HG03196 (cell line): Measurements from ENCODE around the gene IFNLR1.

ENCODE experiments used
- ATAC-seq: cut with Tn5 transposase; IDR thresholded peaks from one replicate; pipeline ENCODE4 v1.9.1; 2021; ENCODE audit not compliant: unreplicated experiment

Gene IFNLR1

DNA sequence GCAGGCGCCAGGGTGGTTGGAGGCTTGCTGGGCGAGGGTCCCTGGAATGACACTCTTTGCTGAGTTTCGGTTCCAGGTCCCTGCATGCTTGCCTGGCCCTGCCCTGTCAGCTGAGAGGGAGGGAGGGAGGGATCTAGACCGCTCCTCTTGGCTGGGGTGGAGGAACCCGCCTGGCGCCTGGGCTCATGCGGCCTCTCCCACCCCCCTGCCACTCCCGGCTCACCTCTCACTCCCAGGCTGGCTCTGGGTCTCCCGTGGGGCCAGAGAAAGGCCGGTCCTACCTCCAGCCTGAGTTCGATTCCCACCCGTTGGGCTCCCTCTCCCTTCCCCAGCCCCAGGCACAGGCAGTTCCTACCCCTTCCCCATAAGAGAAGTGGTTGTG is 19.0 kb upstream of the IFNLR1 start:
- ATAC-seq = no peak

GRCh38 chr1:24205345-24206082 is 18.4 kb upstream of the IFNLR1 start:
- no peak for ATAC-seq

GRCh38 chr1:24204116-24204515 is 17.0 kb upstream of the IFNLR1 start:
- ATAC-seq = no peak

DNA sequence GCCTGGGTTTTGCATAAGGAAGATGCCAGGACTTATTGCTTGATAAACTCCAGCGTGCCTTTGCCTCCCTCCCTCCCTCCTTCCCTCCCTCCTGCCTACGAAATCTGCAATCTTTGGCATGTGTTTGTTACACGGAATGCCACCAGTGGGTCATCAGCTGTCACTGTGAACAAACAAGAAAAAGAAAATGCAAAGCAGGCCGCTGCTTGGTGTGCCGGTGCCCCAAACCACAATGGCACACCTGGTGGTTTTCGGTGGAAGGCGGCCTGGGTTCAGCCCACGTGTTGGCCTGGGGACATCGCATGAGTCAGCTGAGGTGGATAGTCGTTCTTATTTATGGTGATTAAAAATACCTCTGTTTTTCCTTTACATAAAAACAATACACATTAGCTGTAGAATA is 16.3 kb upstream of the IFNLR1 start:
- peak; percentile 57 for ATAC-seq

GRCh38 chr1:24202987-24203386 is 15.9 kb upstream of the IFNLR1 start:
- ATAC-seq = peak; percentile 4

- no peak for ATAC-seq
Measured at GRCh38 chr1:24202556-24202955, 15.5 kb upstream of the IFNLR1 start.

DNA sequence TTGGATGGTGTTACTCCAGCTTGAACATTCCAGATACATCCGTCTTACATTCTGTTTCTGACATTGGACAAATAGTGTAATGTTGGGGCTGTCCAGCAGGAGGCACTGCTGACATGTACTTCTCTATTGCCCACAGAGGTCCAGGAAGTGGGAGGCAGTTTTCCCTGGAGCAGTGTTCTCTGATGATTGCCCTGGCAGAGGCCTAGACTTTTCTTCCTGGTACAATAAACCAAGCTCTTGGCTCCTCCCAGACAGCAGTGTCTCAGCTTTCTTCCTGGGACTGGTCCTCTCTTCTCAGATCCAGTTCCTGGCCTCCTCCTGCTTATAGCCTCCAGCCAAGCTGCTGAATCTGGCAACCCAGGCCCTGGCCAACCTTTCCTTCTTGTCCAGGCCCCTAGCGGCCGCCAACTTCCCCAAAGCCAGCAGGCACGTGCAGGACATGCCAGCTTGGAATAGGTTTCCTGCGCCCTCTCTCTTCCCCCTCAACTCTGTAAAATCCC is 14.9 kb upstream of the IFNLR1 start:
- ATAC-seq = no peak

- no peak for ATAC-seq
Measured at GRCh38 chr1:24199291-24199900, 12.3 kb upstream of the IFNLR1 start.

DNA sequence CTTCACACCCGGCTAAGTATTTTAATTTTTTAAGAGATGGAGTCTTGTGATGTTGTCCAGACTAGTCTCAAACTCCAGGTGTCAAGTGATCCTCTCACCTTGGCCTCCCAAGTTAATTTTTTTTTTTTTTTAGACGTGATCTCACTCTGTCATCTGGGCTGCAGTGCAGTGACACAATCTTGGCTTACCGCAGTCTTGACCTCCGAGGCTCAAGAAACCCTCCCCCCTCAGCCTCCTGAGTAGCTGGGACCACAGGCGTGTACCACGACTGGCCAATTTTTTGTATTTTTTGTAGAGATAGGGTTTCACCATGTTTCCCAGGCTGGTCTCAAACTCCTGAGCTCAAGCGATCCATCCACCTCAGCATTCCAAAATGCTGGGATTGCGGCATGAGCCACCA is 11.7 kb upstream of the IFNLR1 start:
- no peak for ATAC-seq

DNA sequence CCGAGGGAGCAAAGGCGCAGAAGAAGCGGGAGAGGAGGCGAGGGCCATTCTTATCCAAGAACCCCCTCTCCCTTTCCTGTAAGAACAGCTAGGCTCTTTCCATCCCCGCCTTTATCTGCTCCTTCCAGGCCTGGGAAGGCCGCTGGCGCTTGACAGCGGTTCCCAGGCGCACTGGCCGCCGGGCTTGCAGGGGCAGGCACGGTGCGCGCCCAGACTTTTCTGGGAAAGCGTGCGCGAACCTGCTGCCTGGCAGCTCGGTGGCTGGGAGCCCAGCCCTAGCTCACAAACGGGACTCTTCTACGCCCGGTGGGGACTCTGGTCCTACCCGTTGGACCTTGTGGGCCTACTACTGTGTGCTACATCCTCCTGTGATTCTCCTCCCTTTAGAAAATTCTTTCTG is 8.8 kb upstream of the IFNLR1 start:
- no peak for ATAC-seq

GRCh38 chr1:24195136-24195535 is 8.0 kb upstream of the IFNLR1 start:
- no peak for ATAC-seq

GRCh38 chr1:24193046-24193445 is 6.0 kb upstream of the IFNLR1 start:
- no peak for ATAC-seq

GRCh38 chr1:24191860-24192259 is 4.8 kb upstream of the IFNLR1 start:
- peak; percentile 29 for ATAC-seq

DNA sequence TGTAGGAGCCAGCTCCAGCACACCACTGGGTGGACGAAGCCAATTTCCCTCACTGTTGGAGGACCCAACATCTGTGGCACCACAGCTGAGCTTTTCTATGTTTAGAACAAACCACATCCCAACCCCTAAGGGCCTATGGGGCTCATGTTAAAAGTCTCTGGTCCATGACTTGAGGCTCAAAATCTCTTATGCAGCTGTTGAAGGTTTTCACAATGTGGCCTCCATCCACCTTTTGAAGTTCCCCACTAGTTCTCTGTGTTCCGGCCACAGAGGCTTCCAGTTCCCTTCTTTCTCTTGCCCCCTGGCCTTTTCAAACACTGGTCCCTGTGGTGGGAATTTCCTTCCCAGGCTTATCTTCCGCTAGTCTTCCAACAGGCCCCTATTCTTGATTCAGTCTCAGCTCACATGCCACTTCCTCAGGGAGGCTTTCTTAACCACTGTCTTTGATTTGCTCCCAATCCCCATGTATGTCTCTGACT is 3.9 kb upstream of the IFNLR1 start:
- ATAC-seq = peak; percentile 49

DNA sequence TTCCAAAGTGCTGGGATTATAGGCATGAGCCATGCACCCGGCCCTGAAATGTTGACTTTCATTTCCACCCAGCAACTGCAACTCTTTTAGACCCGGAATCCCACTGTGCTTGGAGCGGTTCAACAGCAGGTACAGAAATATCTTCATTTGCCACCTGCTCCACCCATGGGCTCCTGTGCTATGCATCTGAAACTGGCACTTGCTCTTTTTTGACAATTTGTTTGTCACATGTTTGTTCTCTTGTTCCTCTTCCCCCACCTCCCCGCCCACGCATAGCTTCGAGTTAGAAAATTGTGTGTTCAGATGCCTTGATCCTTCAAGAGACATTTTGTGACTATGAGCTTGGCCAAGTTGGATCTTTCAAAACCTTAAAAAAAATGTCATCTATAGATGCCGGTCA is 2.4 kb upstream of the IFNLR1 start:
- ATAC-seq = no peak

- ATAC-seq = no peak
Measured at GRCh38 chr1:24186711-24186992, 437 bp downstream of the IFNLR1 start.

DNA sequence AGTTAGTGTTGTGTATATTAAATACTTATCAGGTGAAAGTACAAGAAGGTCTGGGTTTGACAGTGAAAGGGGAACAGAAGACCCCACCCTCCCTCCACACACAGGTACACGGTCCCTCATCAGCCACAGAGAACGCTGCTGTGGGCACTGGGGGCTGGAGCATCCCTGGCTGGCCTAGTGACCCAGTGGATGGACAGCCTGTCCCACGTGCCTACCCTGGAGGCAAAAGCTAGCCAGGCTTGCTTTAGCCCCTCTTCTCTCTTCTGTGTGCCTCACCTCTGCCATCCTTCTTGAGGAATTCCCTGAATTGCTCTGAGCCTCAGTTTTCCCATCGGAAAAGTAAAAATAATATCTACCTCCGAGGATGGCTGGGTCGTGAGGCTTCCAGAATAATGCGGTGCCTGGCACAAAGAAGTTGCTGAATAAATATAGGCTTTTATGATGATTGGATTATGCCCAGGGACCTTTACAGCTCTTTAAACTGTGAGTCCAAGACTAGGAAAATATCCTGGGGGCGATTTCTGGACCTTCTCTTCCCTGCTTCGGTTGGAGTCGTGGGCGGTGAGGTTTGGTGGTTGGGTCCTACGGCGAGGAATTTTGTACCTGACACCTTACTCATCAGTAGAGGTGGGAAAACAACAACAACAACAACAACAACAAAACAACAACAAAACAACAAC is 918 bp downstream of the IFNLR1 start:
- no peak for ATAC-seq

- ATAC-seq = no peak
Measured at GRCh38 chr1:24185076-24185475, 2.0 kb downstream of the IFNLR1 start.

GRCh38 chr1:24182061-24182460 is 5.0 kb downstream of the IFNLR1 start:
- no peak for ATAC-seq

DNA sequence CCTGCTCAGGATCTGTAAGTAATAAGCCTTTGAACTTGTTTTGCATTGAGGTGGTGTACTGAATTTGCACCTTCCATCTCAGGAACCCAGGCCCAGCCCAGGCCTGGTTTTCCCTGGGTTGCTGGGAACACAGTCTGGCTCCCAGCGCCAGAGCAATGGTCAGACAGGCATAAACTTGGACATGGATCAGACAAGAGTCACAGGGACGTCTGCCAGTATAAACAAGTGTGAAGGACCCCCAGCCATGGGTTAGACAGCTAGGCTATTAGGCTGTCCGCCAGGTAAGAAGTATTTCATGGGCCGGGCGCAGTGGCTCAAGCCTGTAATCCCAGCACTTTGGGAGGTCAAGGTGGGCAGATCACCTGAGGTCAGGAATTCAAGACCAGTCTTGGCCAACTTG is 5.5 kb downstream of the IFNLR1 start:
- no peak for ATAC-seq

GRCh38 chr1:24180676-24181075 is 6.4 kb downstream of the IFNLR1 start:
- no peak for ATAC-seq

GRCh38 chr1:24179251-24179840 is 7.7 kb downstream of the IFNLR1 start:
- ATAC-seq = no peak
